A549 (cell line): ENCODE measurements around the gene DYNC1H1. TPM values are rescaled to one million over a fixed set of nuclear protein-coding genes. Genes with fewer than 3 reads are reported as not detected.

Source experiments
- ATAC-seq, 2 experiments: fragments of 200-7000 bp in 1 of 2; fragments of >200 bp in 1 of 2; cut with Nextera tagmentation in 1 of 2; cut with Tn5 transposase in 1 of 2; 3 replicates each; pipeline versions ENCODE4 v1.8.0 to v1.9.1; 2018 to 2020; ENCODE audit warnings: mild to moderate bottlenecking in 1 of 2, moderate library complexity in 1 of 2
- CTCF ChIA-PET: fragments of 300-600 bp; sonication (Branson Sonifier 250); formaldehyde crosslinking; extraction: SDS; loops from one replicate; lab custom pipeline; 2021; ENCODE audit warnings: antibody characterized with exemption, inconsistent platforms; lab: Yijun Ruan, JAX
- POLR2A ChIA-PET: fragments of 350-600 bp; formaldehyde crosslinking; extraction: SDS; loops from one replicate; lab custom pipeline; 2021; ENCODE audit warnings: antibody characterized with exemption, inconsistent platforms; lab: Yijun Ruan, JAX
- DNase-seq, 2 experiments: peaks; one replicate each; pipeline versions ENCODE4 v3.0.0 to v3.0.0-alpha.2; 2011 to 2016; ENCODE audit warnings: low read depth in 1 of 2, low spot score in 1 of 2
- FAIRE-seq: peaks from 2 replicates; lab custom pipeline; 2011; peaks lifted over from hg19 to GRCh38; lab: Jason Lieb, UNC
- H3K27ac ChIP-seq, 2 experiments: fragments of >200 bp; sonication (Bioruptor Twin); formaldehyde crosslinking; 3 replicates each; pipeline ENCODE4 v1.5.1; 2016 to 2017
- H3K4me1 ChIP-seq: fragments of >200 bp; sonication (Bioruptor Twin); formaldehyde crosslinking; 3 replicates; pipeline ENCODE4 v1.6.1; 2016
- H3K4me2 ChIP-seq: fragments of >200 bp; sonication (Bioruptor Twin); formaldehyde crosslinking; 3 replicates; pipeline ENCODE4 v1.6.1; 2016
- H3K4me3 ChIP-seq: fragments of >200 bp; sonication (Bioruptor Twin); formaldehyde crosslinking; 3 replicates; pipeline ENCODE4 v1.5.1; 2016
- H3K9me3 ChIP-seq: fragments of >200 bp; sonication (Bioruptor Twin); formaldehyde crosslinking; 3 replicates; pipeline ENCODE4 v1.6.1; 2016
- ATOH8 ChIP-seq: fragments of 250-450 bp; sonication (Bioruptor Pico); IDR thresholded peaks from 2 replicates; pipeline ENCODE4 v1.5.0; 2020; ENCODE audit warnings: low read depth, mild to moderate bottlenecking, moderate library complexity
- BCL3 ChIP-seq: fragments of >200 bp; sonication (Bioruptor Twin); formaldehyde crosslinking; IDR thresholded peaks from 3 replicates; pipeline ENCODE4 v1.6.1; 2016
- CTCF ChIP-seq: fragments of >200 bp; sonication (Bioruptor Twin); formaldehyde crosslinking; IDR thresholded peaks from 3 replicates; pipeline ENCODE4 v1.5.1; 2016
- EHF ChIP-seq: fragments of 250-450 bp; sonication (Bioruptor Pico); IDR thresholded peaks from 2 replicates; pipeline ENCODE4 v1.5.0; 2020; ENCODE audit warnings: mild to moderate bottlenecking
- ELK1 ChIP-seq: fragments of 150-350 bp; IDR thresholded peaks from 2 replicates; pipeline ENCODE4 v1.6.1; 2014; ENCODE audit warnings: low read depth, mild to moderate bottlenecking, low read length
- FOSB ChIP-seq: fragments of 250-450 bp; sonication (Bioruptor Pico); IDR thresholded peaks from 2 replicates; pipeline ENCODE4 v1.5.0; 2020; ENCODE audit warnings: mild to moderate bottlenecking, moderate library complexity
- GATA3 ChIP-seq: IDR thresholded peaks from 2 replicates; pipeline ENCODE4 v1.6.1; 2012; ENCODE audit warnings: borderline replicate concordance
- HEYL ChIP-seq: fragments of 250-450 bp; sonication (Bioruptor Pico); IDR thresholded peaks from 2 replicates; pipeline ENCODE4 v1.8.0; 2021; ENCODE audit warnings: mild to moderate bottlenecking, moderate library complexity
- JUNB ChIP-seq: fragments of >200 bp; sonication (Bioruptor Twin); formaldehyde crosslinking; IDR thresholded peaks from 2 replicates; pipeline ENCODE4 v1.6.1; 2016
- KDM1A ChIP-seq: fragments of 200-600 bp; sonication (generic); IDR thresholded peaks from 2 replicates; pipeline ENCODE4 v1.6.1; 2016; ENCODE audit warnings: low read depth, mild to moderate bottlenecking
- MYC ChIP-seq: IDR thresholded peaks from 2 replicates; pipeline ENCODE4 v1.6.1; 2012; ENCODE audit warnings: mild to moderate bottlenecking, inconsistent platforms, low read length, improper control_type of control experiment, borderline replicate concordance
- NPAS2 ChIP-seq: fragments of 250-450 bp; sonication (Bioruptor Pico); IDR thresholded peaks from 2 replicates; pipeline ENCODE4 v1.8.0; 2022; ENCODE audit warnings: mild to moderate bottlenecking, moderate library complexity, borderline replicate concordance
- NR3C1 ChIP-seq: fragments of >200 bp; sonication (Bioruptor Twin); formaldehyde crosslinking; IDR thresholded peaks from 3 replicates; pipeline ENCODE4 v1.6.1; 2017
- RAD21 ChIP-seq, 2 experiments: fragments of >200 bp in 1 of 2; sonication (Bioruptor Twin) in 1 of 2; formaldehyde crosslinking in 1 of 2; IDR thresholded peaks in 1 of 2; conservative IDR thresholded peaks in 1 of 2; 2 replicates in 1 of 2; 3 replicates in 1 of 2; pipeline ENCODE4 v1.6.1; 2012 to 2018; ENCODE audit warnings: inconsistent platforms in 1 of 2
- RARB ChIP-seq: fragments of 250-450 bp; sonication (Bioruptor Pico); IDR thresholded peaks from 2 replicates; pipeline ENCODE4 v1.8.0; 2021; ENCODE audit warnings: mild to moderate bottlenecking, moderate library complexity
- RNF2 ChIP-seq: fragments of 200-600 bp; sonication (generic); IDR thresholded peaks from 2 replicates; pipeline ENCODE4 v1.6.1; 2016; ENCODE audit warnings: low read depth, mild to moderate bottlenecking, antibody characterized with exemption, moderate library complexity, borderline replicate concordance
- SMC3 ChIP-seq: fragments of >200 bp; sonication (Bioruptor Twin); formaldehyde crosslinking; IDR thresholded peaks from 3 replicates; pipeline ENCODE4 v1.6.1; 2018; ENCODE audit warnings: inconsistent platforms
- ZSCAN20 ChIP-seq: fragments of 250-450 bp; sonication (Bioruptor Pico); IDR thresholded peaks from 2 replicates; pipeline ENCODE4 v1.8.0; 2022; ENCODE audit warnings: mild to moderate bottlenecking, moderate library complexity
- WGBS: methylation state at CpG from one replicate; pipeline ENCODE4 v1.1.6; 2017; ENCODE audit errors: missing lambda C conversion rate; 5-methylcytosine and 5-hydroxymethylcytosine counted together
- polyA plus RNA-seq, 4 experiments: library from polyadenylated mRNA; depleted of rRNA in 3 of 4; stranded (reverse); fragments of >200 nt; fragmentation: RNase III in 1 of 4; extraction: RNeasy Plus Mini Kit Qiagen cat#74134 plus additional on column Dnase treatment in 1 of 4; gene quantifications; 2 replicates in 3 of 4; 3 replicates in 1 of 4; pipeline ENCODE4 v1.2.3, GENCODE V29; 2011 to 2017

DYNC1H1 gene
- polyA plus RNA-seq, 2 of the 4 experiments (the other 2 are of a cell fraction) = 177 to 187 TPM

GRCh38 chr14:102058146-102058545, 93.8 kb downstream of the DYNC1H1 start:
- Histone ChIP-seq H3K4me3 (no peak overlapping the region), H3K4me2 (no peak overlapping the region), H3K27ac (no peak overlapping the region), H3K9me3 (no peaks in the 10 kb centered on the region), H3K4me1 (no peaks in the 10 kb centered on the region)
- ATAC-seq (peak in 1 of 2 experiments; percentile 12; a peak in 1 of 6 replicates), DNase-seq (no peak), FAIRE-seq (no peak)
- WGBS = 79% methylated on average over 7 of the region's 7 CpGs
- POLR2A ChIA-PET = no interaction called here
- CTCF ChIA-PET = no interaction called here
- TF ChIP-seq NPAS2 (CRISPR knock-in tag) = no peak

- FAIRE-seq (no peak), ATAC-seq (no peak)
- no peak overlapping the region for H3K27ac ChIP-seq
- CTCF ChIA-PET = interaction anchor here (0.6 kb wide), 1 partner anchor 117 kb away, joined by 5 read pairs; no protein-coding TSS in a partner anchor
- H3K4me2 ChIP-seq = no peak overlapping the region
- TF ChIP-seq MYC = no peak
- no peak for TF ChIP-seq HEYL
- no peak for TF ChIP-seq EHF (CRISPR knock-in tag)
- TF ChIP-seq, all 56 proteins: peak for 0
- no peaks in the 10 kb centered on the region for H3K4me1 ChIP-seq
- no peak for DNase-seq
- WGBS = 69% methylated on average over 5 of the region's 5 CpGs
- POLR2A ChIA-PET = no interaction called here
- no peak overlapping the region for H3K4me3 ChIP-seq
- H3K9me3 ChIP-seq = no peaks in the 10 kb centered on the region
Observed at GRCh38 chr14:102058961-102059360, 94.6 kb downstream of the DYNC1H1 start.

GRCh38 chr14:102063109-102063807, 98.9 kb downstream of the DYNC1H1 start:
- peak overlapping the region; percentile 39 for H3K4me2 ChIP-seq
- FAIRE-seq (no peak), DNase-seq (peak; percentile 81 to 89), ATAC-seq (peak; percentile 83 to 93)
- no peaks in the 10 kb centered on the region for H3K4me1 ChIP-seq
- 0 out of 3 replicates have a peak, but pooled peaks cover 2% of the 10 kb centered on the region for H3K9me3 ChIP-seq
- 35% methylated on average over 26 of the region's 26 CpGs for WGBS
- no peak overlapping the region for H3K27ac ChIP-seq
- CTCF ChIA-PET = interaction anchor here (0.6 to 4.0 kb wide), 26 partner anchors 9 to 393 kb away, joined by 3 to 29 read pairs (median 4); no protein-coding TSS in a partner anchor
- POLR2A ChIA-PET = interaction anchor here (0.6 kb wide), 1 partner anchor 15 kb away, joined by 3 read pairs; no protein-coding TSS in a partner anchor
- no peak overlapping the region for H3K4me3 ChIP-seq
- TF ChIP-seq RAD21 (conservative IDR thresholded peaks at IDR 0.05 in 1 of 2, IDR thresholded peaks at IDR 0.05 in 1 of 2) = peak; percentile 59 to 60
- TF ChIP-seq SMC3 = peak; percentile 72
- no peak for TF ChIP-seq RNF2
- TF ChIP-seq CTCF = peak; percentile 51
- no peak for TF ChIP-seq ELK1

GRCh38 chr14:102063808-102064429, 99.5 kb downstream of the DYNC1H1 start:
- H3K4me1 ChIP-seq = no peaks in the 10 kb centered on the region
- FAIRE-seq = no peak
- H3K4me3 ChIP-seq = no peak overlapping the region
- 81% methylated on average over 14 of the region's 14 CpGs for WGBS
- 0 out of 3 replicates have a peak, but pooled peaks cover 2% of the 10 kb centered on the region for H3K9me3 ChIP-seq
- no peak for DNase-seq
- H3K4me2 ChIP-seq = no peak overlapping the region
- ChIA-PET CTCF (interaction anchor here (0.7 to 4.0 kb wide), 17 partner anchors 10 to 357 kb away, joined by 3 to 29 read pairs (median 4); no protein-coding TSS in a partner anchor), POLR2A (no interaction called here)
- ATAC-seq = no peak
- no peak overlapping the region for H3K27ac ChIP-seq
- TF ChIP-seq BCL3 (no peak), ZSCAN20 (CRISPR knock-in tag) (no peak), SMC3 (no peak), GATA3 (no peak), RARB (CRISPR knock-in tag) (no peak), NR3C1 (no peak), ATOH8 (CRISPR knock-in tag) (no peak), FOSB (no peak), KDM1A (no peak), JUNB (no peak)
